Esophagus mucosa (tissue), 1 donor: ENCODE results near the gene ADK. TPM values are rescaled to one million over a fixed set of nuclear protein-coding genes. Genes with fewer than 3 reads are reported as not detected.
"Not testable (repeated sequence)": the region's sequence is repeated elsewhere in the genome, so short reads cannot be mapped to it uniquely, and the experiment has no call there.

Experiments used
- ATAC-seq: fragments of 200-7000 bp; cut with Tn5 transposase; one replicate; pipeline ENCODE4 v1.9.1; 2020
- total RNA-seq: library from RNA; stranded (reverse); gene quantifications from one replicate; pipeline ENCODE4 v1.2.4, GENCODE V29; 2023
- donor health status: DM: yes; HTN: yes; CAD: no.

ADK gene
- total RNA-seq, 1 donor from 2014 or later = 50.8 TPM

DNA sequence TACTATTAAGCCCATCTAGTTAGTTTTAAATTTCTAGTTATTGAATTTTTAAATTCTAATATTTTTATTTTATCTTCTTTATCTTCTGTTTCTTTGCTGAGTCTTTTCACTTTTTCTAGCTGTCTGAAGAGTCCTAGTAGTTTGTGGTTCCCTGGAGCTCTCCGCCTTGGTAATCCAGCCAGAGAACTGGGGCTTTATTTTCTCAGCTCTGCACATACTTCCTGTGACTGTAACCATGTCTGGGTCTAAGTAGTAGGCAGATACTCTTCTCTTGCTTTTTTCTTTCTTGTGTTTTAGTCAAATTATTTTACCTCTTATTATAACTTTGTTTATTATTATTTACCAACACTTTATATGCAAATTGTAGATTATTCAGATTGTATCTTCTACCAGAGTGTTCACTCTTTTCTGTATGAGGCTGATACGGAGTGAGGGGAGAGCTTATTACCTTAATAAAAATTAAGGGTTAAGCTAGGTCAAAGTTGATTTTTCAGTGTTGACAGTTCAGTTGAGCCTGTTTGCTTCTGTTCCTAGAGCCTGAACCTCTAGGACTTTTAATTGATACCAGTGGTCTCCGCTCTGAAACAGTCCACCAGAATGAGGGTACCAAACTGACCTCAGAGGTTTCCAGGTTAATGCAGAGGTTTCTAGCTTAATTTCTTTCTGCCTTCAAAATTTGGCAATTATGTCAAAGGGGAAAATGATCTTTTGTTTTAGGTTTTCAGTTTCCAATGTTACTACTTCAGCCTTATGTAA, 155.4 kb downstream of the ADK start:
- no peak for ATAC-seq

DNA sequence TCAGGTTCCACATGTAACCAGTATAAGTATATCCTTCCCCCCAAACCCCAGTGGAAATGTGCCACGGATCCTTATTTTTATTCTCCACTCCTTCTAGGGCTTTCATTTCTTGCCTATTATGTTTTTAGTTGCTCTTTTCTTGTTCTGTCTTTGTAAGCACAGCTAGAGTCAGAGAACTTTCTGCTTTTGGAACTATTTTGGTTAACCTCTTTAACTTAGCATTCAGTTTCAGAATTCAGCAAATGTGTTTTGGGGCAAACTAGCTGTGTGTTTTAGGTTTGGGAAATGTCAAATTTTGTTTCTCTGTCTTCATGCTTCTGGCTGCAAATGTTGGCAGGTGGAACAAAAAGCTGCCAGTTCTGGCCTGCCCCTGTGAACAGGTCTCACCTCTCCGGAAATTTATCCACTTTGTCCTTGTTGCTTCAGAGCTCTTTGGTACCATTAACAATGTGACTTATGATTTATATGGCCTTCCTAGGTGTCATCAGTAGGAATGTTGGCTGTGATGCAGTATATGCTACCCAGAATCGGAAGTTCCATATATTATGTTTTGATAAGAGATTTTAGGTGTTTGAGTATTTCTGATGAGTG, 156.1 kb downstream of the ADK start:
- ATAC-seq = peak; percentile 68

DNA sequence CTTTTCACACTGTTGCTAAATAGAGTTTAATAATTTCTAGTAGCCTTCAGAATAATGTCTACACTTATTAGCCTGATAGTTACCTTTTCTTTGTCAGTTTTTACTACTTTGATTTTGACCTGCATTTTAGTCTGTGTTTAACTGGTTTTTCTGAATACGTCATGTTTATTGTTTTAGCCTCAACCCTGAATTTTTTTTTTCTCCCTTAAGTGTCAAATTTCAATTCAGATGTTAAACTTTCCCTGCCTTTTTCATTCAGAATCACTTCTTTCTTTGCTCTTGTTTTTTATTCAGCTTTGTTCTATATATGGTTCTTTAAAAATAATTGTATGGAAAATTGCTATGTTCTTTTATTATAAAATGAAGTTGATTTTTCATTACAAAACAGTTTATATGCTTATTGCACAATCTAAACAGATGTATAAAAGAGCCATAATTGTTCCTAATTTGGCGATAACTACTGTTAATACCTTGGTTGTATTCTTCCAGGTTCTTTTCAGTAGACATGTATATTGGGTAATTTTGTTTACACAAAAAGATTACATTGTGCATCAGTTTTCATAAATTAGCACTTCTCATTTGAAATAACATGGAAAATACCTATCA, 159.7 kb downstream of the ADK start:
- no peak for ATAC-seq

DNA sequence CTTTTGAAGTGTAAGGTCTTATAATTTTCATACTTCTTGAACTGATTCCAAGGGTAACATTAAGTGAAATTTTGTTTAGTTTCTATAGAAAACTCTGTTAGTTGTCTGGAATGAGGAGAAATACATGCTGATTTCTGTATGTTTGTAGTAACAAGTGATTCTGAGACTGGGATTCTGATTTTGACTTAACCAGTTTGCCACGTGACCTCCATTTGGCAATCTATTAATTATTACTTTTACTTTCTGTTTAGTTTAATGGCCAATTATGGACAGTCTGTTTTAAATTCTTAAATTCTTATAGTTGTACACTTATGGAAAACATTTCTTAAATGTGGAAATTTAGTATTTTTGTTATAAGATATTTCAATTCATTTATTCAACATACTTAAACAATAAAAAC, 163.1 kb downstream of the ADK start:
- ATAC-seq = no peak

DNA sequence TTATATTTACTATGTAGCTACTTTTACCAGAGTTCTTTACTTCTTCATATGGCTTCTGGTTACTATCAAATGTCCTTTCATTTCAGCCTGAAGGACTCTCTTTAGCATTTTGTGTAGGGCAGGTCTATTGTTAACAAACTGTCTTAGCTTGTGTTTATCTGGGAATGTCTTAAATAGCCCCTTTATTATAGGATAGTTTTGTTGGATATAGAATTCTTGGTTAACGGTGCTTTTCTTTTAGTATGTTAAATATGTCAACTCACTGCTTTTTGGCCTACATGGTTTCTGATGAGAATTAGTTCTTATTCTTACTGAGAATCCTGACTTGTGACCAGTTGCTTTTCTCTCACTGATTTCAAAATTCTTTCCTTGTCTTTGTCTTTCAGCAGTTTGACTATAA, 169.0 kb downstream of the ADK start:
- no peak for ATAC-seq

DNA sequence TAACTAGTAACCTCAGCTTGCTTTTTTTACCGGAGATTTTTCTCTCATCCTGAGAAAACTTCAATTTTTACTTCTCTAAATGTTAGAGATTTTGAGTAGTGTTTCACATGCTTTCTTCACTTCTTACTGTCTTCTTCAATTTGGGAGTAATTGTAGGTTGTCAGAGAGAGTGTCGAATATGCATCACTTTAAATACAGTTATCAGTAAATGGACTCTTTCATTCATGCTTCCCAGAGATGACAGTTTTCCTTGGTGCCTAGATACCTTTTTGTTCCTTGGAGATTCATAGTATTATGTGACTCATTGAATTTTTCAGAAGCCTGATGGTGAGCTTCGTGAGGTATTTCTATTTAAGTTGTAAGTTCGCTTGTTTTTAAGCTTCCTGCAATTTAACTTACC, 169.7 kb downstream of the ADK start:
- ATAC-seq = no peak

DNA sequence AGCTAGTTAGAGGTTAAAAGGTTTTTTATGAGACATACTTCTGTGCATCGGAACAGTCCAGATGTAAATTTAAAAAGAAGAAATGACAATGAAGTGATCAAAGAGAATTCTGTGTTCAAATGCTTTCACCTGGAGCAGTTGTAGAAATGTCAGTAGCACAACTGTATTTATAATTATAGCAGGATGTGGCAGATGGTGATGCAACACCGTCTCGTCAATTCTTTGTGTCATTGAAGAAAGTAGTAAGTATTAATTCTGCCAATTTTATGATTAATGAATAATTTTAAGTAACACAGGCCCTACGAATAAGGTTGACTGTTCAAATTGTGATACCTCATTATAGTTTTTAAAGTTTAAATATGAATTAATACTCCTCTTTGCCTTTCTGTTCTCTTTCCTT, 171.1 kb downstream of the ADK start:
- ATAC-seq = no peak

DNA sequence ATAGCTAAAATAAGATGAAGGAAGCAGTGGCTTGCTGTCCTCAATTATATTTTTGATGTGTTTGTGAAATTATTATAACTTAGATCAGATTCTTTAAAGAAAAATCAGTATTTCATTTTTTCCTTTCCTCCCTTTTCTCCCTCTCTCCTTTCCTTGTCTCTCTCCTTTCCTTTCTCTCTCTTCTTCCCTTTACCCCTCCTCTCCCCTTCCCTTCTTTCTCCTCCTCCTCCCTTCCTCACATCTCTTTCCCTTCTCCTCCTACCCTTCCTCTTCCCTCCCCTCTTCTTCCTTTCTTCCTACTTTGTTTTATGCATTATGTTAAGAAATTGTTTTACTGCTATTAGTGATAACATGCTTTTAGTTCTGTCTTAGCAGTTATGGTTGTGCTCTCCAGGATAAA, 171.5 kb downstream of the ADK start:
- no peak for ATAC-seq

DNA sequence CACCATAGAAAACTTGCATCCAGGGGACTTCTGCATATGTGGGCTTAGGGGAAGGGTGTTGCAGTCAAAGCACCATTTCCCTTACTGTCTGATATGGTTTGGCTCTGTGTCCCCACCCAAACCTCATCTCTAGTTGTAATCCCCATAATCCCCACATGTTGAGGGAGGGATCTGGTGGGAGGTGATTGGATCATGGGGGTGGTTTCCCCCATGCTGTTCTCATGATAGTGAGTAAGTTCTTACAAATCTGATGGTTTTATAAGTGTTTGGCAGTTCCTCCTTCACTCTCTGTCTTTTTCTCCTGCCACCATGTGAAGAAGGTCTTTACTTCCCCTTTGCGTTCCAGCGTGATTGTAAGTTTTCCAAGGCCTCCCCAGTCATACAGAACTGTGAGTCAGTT, 177.4 kb downstream of the ADK start:
- ATAC-seq = no peak

DNA sequence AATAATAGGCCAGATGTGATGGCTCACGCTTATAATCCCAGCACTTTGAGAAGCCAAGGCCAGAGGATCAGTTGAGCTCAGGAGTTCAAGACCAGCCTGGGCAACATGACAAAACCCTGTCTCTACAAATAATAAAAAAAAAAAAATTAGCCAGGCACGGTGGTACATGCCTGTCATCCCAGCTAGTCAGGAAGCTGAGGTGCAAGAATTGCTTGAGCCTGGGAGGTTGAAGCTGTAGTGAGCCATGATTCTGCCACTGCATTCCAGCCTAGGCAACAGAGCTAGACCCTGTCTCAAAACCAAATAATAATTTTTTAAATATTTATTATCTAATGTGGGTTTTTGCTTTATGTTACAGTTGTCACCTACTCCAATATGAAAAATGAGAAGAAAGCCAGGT, 178.9 kb downstream of the ADK start:
- no peak for ATAC-seq

DNA sequence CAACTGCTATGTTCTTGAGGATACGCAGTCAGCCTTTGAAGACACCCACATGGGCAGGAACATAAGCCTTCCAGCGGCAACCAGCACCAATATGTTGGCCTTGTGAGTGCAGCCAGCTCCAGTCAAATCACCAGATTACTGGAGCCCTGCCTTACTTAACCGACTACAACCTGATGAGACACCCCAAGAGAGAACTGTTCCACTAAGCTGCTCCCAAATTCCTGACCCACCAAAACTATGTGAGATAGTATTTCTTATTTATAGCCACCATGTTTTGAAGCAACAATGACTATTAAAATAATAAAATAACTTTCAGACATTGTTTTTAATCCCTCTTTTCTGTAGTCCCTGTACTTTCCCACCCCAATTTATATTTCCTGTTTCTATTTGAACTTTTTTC, 179.6 kb downstream of the ADK start:
- ATAC-seq = no peak

DNA sequence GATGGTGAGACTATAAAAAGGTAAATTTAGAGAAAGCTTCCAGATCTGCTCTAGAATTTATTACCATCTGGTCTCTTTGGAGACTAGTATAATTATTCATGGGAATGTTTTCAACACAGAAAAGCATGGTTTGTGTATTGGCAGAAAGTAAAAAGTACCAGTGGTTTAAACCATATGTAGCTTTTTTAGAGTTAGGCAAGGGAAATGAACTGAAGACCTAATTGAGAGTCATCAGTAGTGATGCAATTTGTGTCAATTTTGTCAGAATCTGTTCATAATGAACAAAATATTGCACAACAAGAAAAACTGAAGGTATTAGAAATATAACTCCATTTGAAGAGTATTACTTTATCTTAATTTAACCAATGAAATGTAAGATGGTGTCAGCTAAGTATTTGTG, 181.4 kb downstream of the ADK start:
- no peak for ATAC-seq

DNA sequence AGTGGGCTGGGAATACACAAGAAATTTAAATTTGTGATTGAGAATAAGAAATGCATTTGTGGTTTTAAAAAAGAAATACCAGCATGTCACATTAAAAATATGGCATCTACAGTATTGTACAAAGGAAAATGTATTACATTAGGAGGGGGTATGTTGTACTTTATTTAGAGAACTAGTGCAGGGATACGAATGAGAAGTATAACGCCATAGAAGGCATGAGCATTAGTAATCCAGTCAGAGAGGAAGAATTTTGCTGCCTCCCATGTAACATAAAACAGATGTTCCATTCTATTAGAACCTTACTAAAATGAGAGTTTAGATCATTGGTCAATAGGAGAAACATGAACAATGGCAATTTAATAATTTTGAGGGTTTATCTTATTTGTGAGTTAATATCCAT, 182.2 kb downstream of the ADK start:
- ATAC-seq = no peak

DNA sequence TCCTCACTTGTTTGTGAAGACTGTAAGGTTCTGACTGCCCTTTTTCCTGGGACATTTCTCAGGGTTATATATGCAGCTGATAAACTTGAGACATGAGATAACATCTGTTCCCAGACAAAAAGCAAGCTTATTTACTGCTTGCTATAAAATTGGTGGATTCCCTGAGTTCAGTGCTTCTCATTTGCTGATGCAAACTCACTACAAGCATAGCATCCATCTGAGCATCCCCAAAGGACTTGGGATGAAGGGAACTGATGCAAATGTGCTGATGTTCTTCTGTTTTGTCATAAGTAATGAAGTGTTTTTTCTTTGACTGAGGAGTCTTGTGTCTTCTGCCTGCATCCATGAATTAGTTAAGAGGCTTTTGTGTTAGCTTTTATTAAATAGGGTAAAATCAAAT, 183.2 kb downstream of the ADK start:
- ATAC-seq = no peak

DNA sequence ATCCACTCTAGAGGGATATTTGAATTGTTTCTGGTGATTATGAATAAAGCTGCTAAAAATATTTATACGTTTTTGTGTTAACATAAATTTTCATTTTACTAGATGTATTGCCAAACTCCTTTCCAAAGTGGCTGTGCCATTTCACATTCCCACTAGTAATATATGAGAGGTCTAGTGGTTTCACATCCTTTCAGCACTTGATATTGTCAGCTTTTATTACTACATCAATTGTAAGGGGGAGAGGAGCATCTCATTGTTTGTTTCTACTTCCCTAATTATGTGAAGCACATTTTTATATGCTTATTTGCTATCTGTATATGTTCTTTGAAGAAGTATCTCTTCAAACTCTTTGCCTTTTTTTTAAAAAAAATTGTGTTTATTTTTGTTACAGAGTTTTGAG, 184.5 kb downstream of the ADK start:
- no peak for ATAC-seq

DNA sequence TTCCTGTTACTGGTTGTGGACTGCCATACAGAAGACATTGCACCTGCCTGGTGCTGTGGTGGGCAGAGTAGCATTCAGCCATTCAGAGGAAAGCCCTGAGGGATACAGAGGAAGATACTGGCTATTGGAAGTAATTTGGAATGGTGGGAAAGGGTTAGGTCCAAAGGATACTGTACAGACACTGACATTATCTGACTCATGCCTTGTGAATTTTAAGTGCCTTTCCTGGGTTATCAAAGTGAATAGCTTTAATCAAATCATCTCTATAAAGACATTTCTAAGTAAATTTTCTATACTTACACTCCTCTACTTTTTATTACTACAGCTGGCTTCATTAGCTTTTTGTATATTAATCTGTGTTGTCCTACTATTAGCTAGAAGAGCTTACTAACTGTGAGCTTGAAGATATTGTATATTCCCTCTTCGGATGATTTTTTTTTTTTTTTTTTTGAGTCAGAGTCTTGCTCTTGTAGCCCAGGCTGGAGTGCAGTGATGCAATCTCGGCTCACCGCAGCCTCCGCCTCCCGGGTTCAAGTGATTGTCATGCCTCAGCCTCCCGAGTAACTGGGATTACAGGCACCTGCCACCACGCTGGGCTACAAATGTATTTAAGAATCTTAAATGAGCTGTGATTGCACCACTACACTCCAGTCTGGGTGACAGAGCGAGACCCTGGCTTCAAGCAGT, 186.5 kb downstream of the ADK start:
- ATAC-seq = no peak

DNA sequence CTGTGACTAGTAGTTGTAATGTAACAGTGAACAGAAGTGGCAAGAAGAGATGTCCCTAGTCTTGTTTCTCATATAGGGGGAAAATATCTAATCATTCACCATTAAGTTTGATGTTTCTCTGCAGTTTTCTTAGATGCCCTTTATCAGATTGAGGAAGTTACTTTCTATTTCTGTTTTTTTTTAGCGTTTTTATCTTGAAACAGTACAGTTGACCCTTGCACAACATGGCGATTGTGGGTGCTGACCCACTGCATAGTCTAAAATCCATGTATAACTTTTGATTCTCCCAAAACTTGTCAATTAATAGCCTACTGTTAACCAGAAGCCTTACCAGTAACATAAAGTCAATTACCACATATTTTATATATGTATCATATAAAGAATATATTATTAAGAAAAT, 192.0 kb downstream of the ADK start:
- no peak for ATAC-seq

DNA sequence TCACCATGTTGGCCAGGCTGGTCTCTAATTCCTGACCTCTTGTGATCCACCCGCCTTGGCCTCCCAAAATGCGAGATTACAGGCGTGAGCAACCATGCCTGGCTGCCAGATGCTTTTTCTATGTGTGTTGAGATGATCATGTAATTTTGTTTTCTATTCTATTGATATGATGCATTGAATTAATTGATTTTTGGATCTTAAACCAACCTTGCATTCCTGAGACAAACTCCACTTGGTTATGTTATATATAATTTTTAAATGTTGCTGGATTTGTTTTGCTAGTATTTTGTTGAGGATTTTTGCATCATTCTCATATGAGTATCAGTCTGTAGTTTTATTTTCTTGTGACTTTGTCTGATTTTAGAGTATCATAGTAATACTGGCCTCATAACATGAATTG, 192.8 kb downstream of the ADK start:
- no peak for ATAC-seq

DNA sequence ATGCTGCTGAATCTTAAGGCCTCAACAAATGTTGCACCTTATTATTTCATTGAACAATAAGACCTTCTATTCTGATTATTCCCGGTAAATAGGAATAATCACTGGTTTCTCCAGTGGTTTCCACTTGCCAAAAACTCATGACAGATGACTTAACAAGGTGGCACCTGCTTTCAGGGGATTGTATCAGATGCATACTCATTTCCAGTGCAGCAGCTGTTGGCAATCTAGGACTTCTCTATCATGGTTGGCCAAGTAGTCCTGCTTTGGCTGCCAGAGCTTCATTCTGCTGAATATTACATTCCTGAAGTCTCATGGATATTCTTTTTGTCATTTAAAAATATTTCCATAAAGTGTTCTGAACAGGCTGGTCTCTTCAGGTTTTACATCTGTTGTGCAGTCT, 193.3 kb downstream of the ADK start:
- no peak for ATAC-seq

DNA sequence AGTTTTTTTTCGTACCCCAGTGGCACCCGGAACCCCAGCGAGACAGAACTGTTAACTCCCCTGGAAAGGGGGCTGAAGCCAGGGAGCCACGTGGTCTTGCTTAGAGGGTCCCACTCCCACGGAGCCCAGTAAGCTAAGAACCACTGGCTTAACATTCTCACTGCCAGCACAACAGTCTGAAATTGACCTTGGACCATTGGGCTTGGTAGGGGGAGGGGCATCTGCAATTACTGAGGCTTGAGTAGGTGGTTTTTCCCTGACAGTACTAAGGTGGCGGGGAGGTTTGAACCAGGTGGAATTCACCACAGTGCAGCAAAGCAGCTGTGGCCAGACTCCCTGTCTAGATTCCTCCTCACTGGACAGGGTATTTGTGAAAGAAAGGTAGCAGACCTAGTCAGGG, 196.5 kb downstream of the ADK start:
- no peak for ATAC-seq

DNA sequence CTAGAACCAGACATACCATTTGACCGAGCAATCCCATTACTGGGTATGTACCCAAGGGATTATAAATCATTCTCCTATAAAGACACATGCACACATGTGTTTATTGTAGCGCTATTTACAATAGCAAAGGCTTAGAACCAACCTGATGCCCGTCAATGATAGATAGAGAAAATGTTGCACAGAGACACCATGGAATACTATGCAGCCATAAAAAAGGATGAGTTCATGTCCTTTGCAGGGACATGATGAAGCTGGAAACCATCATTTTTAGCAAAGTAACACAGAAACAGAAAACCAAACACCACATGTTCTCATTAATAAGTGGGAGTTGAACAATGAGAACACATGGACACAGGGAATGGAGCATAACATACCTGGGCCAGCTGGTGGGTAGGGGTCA, 202.0 kb downstream of the ADK start:
- not testable (repeated sequence) for ATAC-seq

DNA sequence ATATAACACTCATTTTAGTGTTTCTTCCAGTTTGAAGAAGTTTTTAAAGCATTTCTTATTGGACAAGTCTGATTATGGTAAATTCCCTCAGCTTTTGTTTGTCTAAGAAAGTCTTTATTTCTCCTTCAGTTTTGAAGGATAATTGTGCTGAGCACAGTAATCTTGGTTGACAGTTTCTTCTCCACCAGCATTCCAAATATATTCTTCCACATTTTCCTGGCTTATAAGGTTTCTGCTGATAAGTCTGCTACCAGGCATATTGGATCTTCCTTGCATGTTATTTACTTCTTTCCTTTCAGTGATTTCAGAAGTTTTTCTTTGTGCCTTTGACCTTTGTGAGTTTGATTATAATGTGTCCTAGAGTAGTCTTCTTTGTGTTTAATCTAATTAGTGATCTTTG, 210.7 kb downstream of the ADK start:
- ATAC-seq = no peak

DNA sequence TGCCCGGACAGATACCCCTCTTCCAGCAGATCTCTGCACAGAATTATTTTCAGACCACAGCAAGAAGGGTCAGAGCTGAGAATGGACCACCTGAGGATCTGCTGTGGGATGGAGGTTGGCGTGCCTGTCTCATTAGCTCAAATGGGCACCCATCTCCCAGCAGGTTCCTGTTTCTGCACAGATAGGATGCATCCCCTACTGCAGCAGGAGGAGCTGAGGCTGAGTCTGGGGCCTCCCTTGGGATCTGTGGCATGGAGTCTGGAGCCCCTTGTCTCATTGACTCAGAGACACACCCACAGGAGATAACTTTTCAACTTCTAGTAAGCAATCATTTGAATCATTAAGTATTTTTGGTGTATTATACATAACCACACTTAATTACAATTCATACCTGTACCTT, 212.7 kb downstream of the ADK start:
- no peak for ATAC-seq

DNA sequence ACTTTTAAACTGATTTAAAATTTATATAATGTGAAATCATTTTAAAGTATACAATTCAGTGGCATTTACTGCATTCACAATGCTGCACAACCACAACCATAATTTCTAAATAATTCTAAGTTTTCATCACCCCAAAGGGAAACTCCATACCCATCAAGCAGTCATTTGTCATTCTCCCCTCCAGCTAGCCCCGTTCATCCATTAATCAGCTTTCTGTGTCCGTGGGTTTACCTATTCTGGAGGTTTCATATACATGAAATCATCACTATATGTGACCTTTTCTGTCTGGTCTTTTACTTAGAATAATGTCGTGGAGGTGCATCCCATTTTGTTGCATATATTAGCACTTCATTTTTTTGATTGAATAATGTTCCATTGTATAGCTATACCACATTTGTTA, 214.1 kb downstream of the ADK start:
- no peak for ATAC-seq
